K562 (cell line): ENCODE results near the gene AGO1. TPM values are rescaled to one million over a fixed set of nuclear protein-coding genes. Genes with fewer than 3 reads are reported as not detected.

ENCODE experiments used
- ATAC-seq: fragments of 200-7000 bp; cut with Tn5 transposase; 3 replicates; pipeline ENCODE4 v1.9.1; 2020; ENCODE audit warnings: moderate library complexity
- BruUV-seq: library from RNA; stranded (reverse); fragments of 400-500 nt; replicated peaks from 2 replicates; lab custom pipeline; 2021; lab: Mats Ljungman, UMichigan
- CTCF ChIA-PET: fragments of 300-600 bp; formaldehyde crosslinking; extraction: SDS; loops from one replicate; lab custom pipeline; 2021; ENCODE audit warnings: low intra/inter-chr PET ratio; lab: Yijun Ruan, JAX
- POLR2A ChIA-PET: fragments of 300-600, 350-650 bp; sonication (Branson Sonifier 250); formaldehyde crosslinking; extraction: SDS; loops from one replicate; lab custom pipeline; 2021; ENCODE audit warnings: antibody characterized with exemption, inconsistent platforms; lab: Yijun Ruan, JAX
- DNase-seq, 4 experiments: peaks; one replicate each; pipeline versions ENCODE4 v3.0.0 to v3.0.0-alpha.2; 2011 to 2018; ENCODE audit warnings: low spot score in 3 of 4, mixed read lengths in 3 of 4; ENCODE audit errors: extremely low read depth in 1 of 4
- FAIRE-seq: peaks from 2 replicates; lab custom pipeline; 2011; peaks lifted over from hg19 to GRCh38; lab: Jason Lieb, UNC
- H2AFZ ChIP-seq: 2 replicates; pipeline ENCODE4 v1.6.0; 2011; ENCODE audit warnings: low read depth, low read length, control low read depth, inconsistent platforms
- H3K27ac ChIP-seq: fragments of 200-600 bp; 3 replicates; pipeline ENCODE4 v1.8.0; 2011; ENCODE audit warnings: low read depth, mild to moderate bottlenecking, control low read depth, inconsistent platforms, low read length, moderate library complexity, mixed read lengths; ENCODE audit errors: extremely low read depth
- H3K27me3 ChIP-seq, 2 experiments: fragments of 300-600 bp in 1 of 2; 2 replicates in 1 of 2; 3 replicates in 1 of 2; pipeline versions ENCODE4 v1.6.0 to v1.8.0; 2011; ENCODE audit warnings: inconsistent platforms in 2 of 2, low read length in 2 of 2, mild to moderate bottlenecking in 1 of 2, mixed read lengths in 1 of 2, moderate library complexity in 1 of 2; ENCODE audit not compliant: control insufficient read depth in 2 of 2, insufficient read depth in 2 of 2
- H3K36me3 ChIP-seq: fragments of 300-600 bp; 3 replicates; pipeline ENCODE4 v1.8.0; 2011; ENCODE audit warnings: mild to moderate bottlenecking, low read length, inconsistent platforms; ENCODE audit not compliant: control insufficient read depth, insufficient read depth
- H3K4me1 ChIP-seq, 2 experiments: fragments of 200-600 bp in 1 of 2; replicated peaks in 1 of 2; 2 replicates in 1 of 2; 3 replicates in 1 of 2; pipeline versions ENCODE4 v1.5.1 to v1.8.0; 2011; ENCODE audit warnings: inconsistent platforms in 2 of 2, low read length in 2 of 2, mild to moderate bottlenecking in 1 of 2, mixed read lengths in 1 of 2, moderate library complexity in 1 of 2; ENCODE audit not compliant: control insufficient read depth in 2 of 2, insufficient read depth in 2 of 2
- H3K4me2 ChIP-seq: 2 replicates; pipeline ENCODE4 v1.6.1; 2011; ENCODE audit warnings: low read length, control low read depth, inconsistent platforms, mixed read lengths; ENCODE audit not compliant: insufficient read depth
- H3K4me3 ChIP-seq: fragments of 200-600 bp; sonication (generic), shearing (Covaris generic); 2 replicates; pipeline ENCODE4 v1.5.1; 2016; ENCODE audit warnings: control low read depth, inconsistent platforms
- H3K79me2 ChIP-seq: fragments of 200-600 bp; 3 replicates; pipeline ENCODE4 v1.8.0; 2011; ENCODE audit warnings: low read length, inconsistent platforms; ENCODE audit not compliant: control insufficient read depth, insufficient read depth
- H3K9ac ChIP-seq, 2 experiments: 2 replicates each; pipeline versions ENCODE4 v1.6.0 to v1.6.1; 2011; ENCODE audit warnings: low read depth in 2 of 2, low read length in 2 of 2, control low read depth in 1 of 2, inconsistent platforms in 1 of 2, mild to moderate bottlenecking in 1 of 2, mixed read lengths in 1 of 2; ENCODE audit not compliant: insufficient read depth in 1 of 2
- H3K9me1 ChIP-seq: one replicate; pipeline ENCODE4 v1.6.0; 2011; ENCODE audit warnings: inconsistent platforms, mild to moderate bottlenecking, low read length, moderate library complexity; ENCODE audit not compliant: control insufficient read depth, insufficient read depth
- H3K9me3 ChIP-seq: replicated peaks from 2 replicates; pipeline ENCODE4 v1.5.1; 2011; ENCODE audit warnings: low read depth, low read length, inconsistent platforms; ENCODE audit not compliant: control insufficient read depth, insufficient read depth
- H4K20me1 ChIP-seq: replicated peaks from 2 replicates; pipeline ENCODE4 v1.6.1; 2011; ENCODE audit warnings: low read length, inconsistent platforms, mixed read lengths; ENCODE audit not compliant: control insufficient read depth, insufficient read depth
- CBX5 ChIP-seq: IDR thresholded peaks from 2 replicates; pipeline ENCODE4 v1.6.1; 2014; ENCODE audit warnings: low read depth, borderline replicate concordance
- CEBPG ChIP-seq, 3 experiments: fragments of 200-800 bp in 1 of 3; sonication (Bioruptor generic) in 1 of 3; sonication (generic) in 1 of 3; formaldehyde crosslinking in 1 of 3; IDR thresholded peaks in 2 of 3; conservative IDR thresholded peaks in 1 of 3; 2 replicates each; pipeline versions ENCODE4 v1.6.1 to v1.8.0; 2016 to 2022; ENCODE audit warnings: missing compliant biosample characterization in 2 of 3, missing genetic modification characterization in 2 of 3, mild to moderate bottlenecking in 1 of 3, missing genetic modification reagents in 1 of 3
- E2F6 ChIP-seq, 2 experiments: IDR thresholded peaks; 2 replicates each; pipeline ENCODE4 v1.6.1; 2011; ENCODE audit warnings: borderline replicate concordance in 1 of 2, control low read depth in 1 of 2, low read depth in 1 of 2, low read length in 1 of 2, mild to moderate bottlenecking in 1 of 2, mixed read lengths in 1 of 2, moderate library complexity in 1 of 2; ENCODE audit not compliant: insufficient read depth in 1 of 2, insufficient read length in 1 of 2, poor library complexity in 1 of 2, severe bottlenecking in 1 of 2; ENCODE audit errors: extremely low read depth in 1 of 2
- FOXP4 ChIP-seq: sonication (generic); formaldehyde crosslinking; IDR thresholded peaks from 2 replicates; pipeline ENCODE4 v1.8.0; 2022; ENCODE audit warnings: mild to moderate bottlenecking, missing genetic modification reagents, borderline replicate concordance
- GTF2E2 ChIP-seq: fragments of 200-800 bp; sonication (Bioruptor generic); IDR thresholded peaks from 2 replicates; pipeline ENCODE4 v1.6.1; 2016; ENCODE audit warnings: missing genetic modification characterization, missing compliant biosample characterization
- HCFC1 ChIP-seq: IDR thresholded peaks from 2 replicates; pipeline ENCODE4 v1.6.1; 2012; ENCODE audit warnings: low read depth, low read length, improper control_type of control experiment
- HMBOX1 ChIP-seq: sonication (generic); IDR thresholded peaks from 2 replicates; pipeline ENCODE4 v1.6.1; 2016
- HNRNPH1 ChIP-seq: fragments of 200-400 bp; formaldehyde crosslinking; optimal IDR thresholded peaks from 2 replicates; pipeline ENCODE3; 2017; ENCODE audit warnings: low read depth, mild to moderate bottlenecking, low read length, moderate library complexity
- HNRNPK ChIP-seq: fragments of 200-400 bp; formaldehyde crosslinking; IDR thresholded peaks from one replicate; pipeline ENCODE4 v1.6.1; 2018; ENCODE audit warnings: mild to moderate bottlenecking, low read depth, low read length; ENCODE audit not compliant: poor library complexity, severe bottlenecking
- NCOA2 ChIP-seq, 2 experiments: fragments of 450-650 bp; IDR thresholded peaks; 2 replicates each; pipeline ENCODE4 v1.6.1; 2018; ENCODE audit warnings: mild to moderate bottlenecking in 2 of 2, moderate library complexity in 1 of 2; ENCODE audit not compliant: partially characterized antibody in 2 of 2
- POLR2AphosphoS5 ChIP-seq: IDR thresholded peaks from 2 replicates; pipeline ENCODE4 v1.6.1; 2011; ENCODE audit warnings: mild to moderate bottlenecking, low read depth, low read length, moderate library complexity; ENCODE audit not compliant: control insufficient read depth, insufficient read depth
- ZBTB1 ChIP-seq: sonication (generic); formaldehyde crosslinking; IDR thresholded peaks from 2 replicates; pipeline ENCODE4 v1.8.1; 2023; ENCODE audit warnings: missing genetic modification reagents, low read depth, mild to moderate bottlenecking, borderline replicate concordance
- ZNF23 ChIP-seq: fragments of 250-450 bp; sonication (Bioruptor Pico); IDR thresholded peaks from 2 replicates; pipeline ENCODE4 v1.4.0; 2020; ENCODE audit warnings: mild to moderate bottlenecking
- ZNF445 ChIP-seq: fragments of 250-450 bp; sonication (Bioruptor Pico); IDR thresholded peaks from 2 replicates; pipeline ENCODE4 v1.4.0; 2020; ENCODE audit warnings: low read depth, mild to moderate bottlenecking, moderate library complexity
- WGBS: fragments of 100-300 bp; shearing (Covaris generic); methylation state at CpG from one replicate; pipeline ENCODE4 v1.1.6; 2016; ENCODE audit warnings: low coverage, mixed read lengths; ENCODE audit not compliant: insufficient coverage; ENCODE audit errors: missing lambda C conversion rate; 5-methylcytosine and 5-hydroxymethylcytosine counted together
- in situ Hi-C: fragments of 300-500 bp; cut with MboI; formaldehyde crosslinking; loops from 4 replicates; pipeline ENCODE4 v1.15.0; 2018; ENCODE audit warnings: inconsistent platforms, mixed read lengths
- intact Hi-C: fragments of 100-400 bp; cut with micrococcal nuclease; formaldehyde crosslinking; loops from 2 replicates; pipeline ENCODE4 v1.14.2; 2022
- polyA plus RNA-seq, 8 experiments: library from polyadenylated mRNA; depleted of rRNA in 4 of 8; stranded (reverse) in 5 of 8; unstranded in 3 of 8; fragments of >200 nt; fragmentation: Nextera tagmentation in 2 of 8; fragmentation: Illumina TruSeq in 1 of 8; extraction: Ambion mirVana in 2 of 8; extraction: Trizol in 1 of 8; gene quantifications; 2 replicates each; pipeline versions ENCODE4 v1.2.1 to v1.2.3, GENCODE V29; 2011 to 2014; ENCODE audit warnings: inconsistent platforms in 1 of 8, missing spikeins in 1 of 8
- total RNA-seq, 7 experiments: library from RNA; depleted of rRNA in 6 of 7; stranded (reverse); fragments of >200 nt in 6 of 7; fragmentation: Illumina TruSeq in 2 of 7; extraction: Trizol in 2 of 7; gene quantifications; 2 replicates each; pipeline versions ENCODE4 v1.2.1 to v1.2.3, GENCODE V29; 2011 to 2021; ENCODE audit warnings: low replicate concordance in 1 of 7

AGO1 gene
- total and polyA plus RNA-seq, 9 of the 15 experiments (the other 6 are each of a cell fraction or from before 2014, with no cell fraction given): 7.3 to 64.2 (median 26.0) TPM

GRCh38 chr1:35925741-35926140, 42.7 kb downstream of the AGO1 start (continued):
- TF ChIP-seq HCFC1: no peak
- no peak for TF ChIP-seq NCOA2 (IDR thresholded peaks at IDR 0.05; ENCODE audit: partially characterized antibody in 2 of 2)
- TF ChIP-seq HNRNPH1: no peak
- TF ChIP-seq ZNF445: no peak
- TF ChIP-seq CBX5: no peak
- no peak for TF ChIP-seq ZBTB1 (CRISPR knock-in tag)
- TF ChIP-seq E2F6 (IDR thresholded peaks at IDR 0.05; ENCODE audit: borderline replicate concordance in 1 of 2, extremely low read depth in 1 of 2, insufficient read depth in 1 of 2, insufficient read length in 1 of 2, low read depth in 1 of 2, low read length in 1 of 2, poor library complexity in 1 of 2, severe bottlenecking in 1 of 2): no peak

- H3K27ac ChIP-seq: no peak overlapping the region
- no TSS peak for BruUV-seq
- no peaks in the 10 kb centered on the region for H3K9me1 ChIP-seq
- H3K9ac ChIP-seq: no peak overlapping the region
- WGBS: 30% methylated on average over 3 of the region's 3 CpGs
- H2AFZ ChIP-seq: no peak overlapping the region
- in situ Hi-C loops: no loop called here
- POLR2A ChIA-PET: interaction anchor here (4.1 kb wide), 1 partner anchor 11 kb away, joined by 22 read pairs; no protein-coding TSS in a partner anchor
- ATAC-seq (no peak), FAIRE-seq (no peak), DNase-seq (peak in 1 of 4 experiments; percentile 27)
- no peak overlapping the region for H3K4me3 ChIP-seq
- H3K27me3 ChIP-seq: no peaks in the 10 kb centered on the region
- peaks cover 41% of the 10 kb centered on the region for H3K36me3 ChIP-seq
- intact Hi-C loops: no loop called here
- no peaks in the 10 kb centered on the region for H4K20me1 ChIP-seq
- CTCF ChIA-PET: no interaction called here
- peaks cover 0 to 6% of the 10 kb centered on the region in 2 experiments; a peak in 2 of 5 replicates for H3K4me1 ChIP-seq
- H3K4me2 ChIP-seq: no peak overlapping the region
- H3K9me3 ChIP-seq: no peaks in the 10 kb centered on the region
- peaks cover 17% of the 10 kb centered on the region for H3K79me2 ChIP-seq
- TF ChIP-seq CEBPG (CRISPR knock-in tag; IDR thresholded peaks at IDR 0.05) (no peak), CEBPG (tag; conservative IDR thresholded peaks at IDR 0.05 in 1 of 2, IDR thresholded peaks at IDR 0.05 in 1 of 2) (no peak), HMBOX1 (peak; percentile 73; the same call in 1 of the 2 replicates), HNRNPK (no peak), POLR2AphosphoS5 (0 out of 2 replicates have a peak, but pooled peaks have one; percentile 9), FOXP4 (CRISPR knock-in tag) (no peak), GTF2E2 (tag) (no peak), ZNF23 (CRISPR knock-in tag) (no peak)
These were observed 44.5 kb downstream of the AGO1 start for GRCh38 chr1:35927472-35927871.
